AG09319 (cell line): Measurements from ENCODE around the gene HTT.

Experiments used
- DNase-seq: peaks from one replicate; pipeline ENCODE4 v3.0.0-alpha.2; 2010; ENCODE audit warnings: low read depth; ENCODE audit errors: extremely low read depth
- TF ChIP-seq, protein P1 (sequence below): IDR thresholded peaks from 2 replicates; pipeline ENCODE4 v1.5.1; 2011; ENCODE audit warnings: low read depth, mild to moderate bottlenecking, inconsistent platforms, low read length, moderate library complexity

HTT gene

DNA sequence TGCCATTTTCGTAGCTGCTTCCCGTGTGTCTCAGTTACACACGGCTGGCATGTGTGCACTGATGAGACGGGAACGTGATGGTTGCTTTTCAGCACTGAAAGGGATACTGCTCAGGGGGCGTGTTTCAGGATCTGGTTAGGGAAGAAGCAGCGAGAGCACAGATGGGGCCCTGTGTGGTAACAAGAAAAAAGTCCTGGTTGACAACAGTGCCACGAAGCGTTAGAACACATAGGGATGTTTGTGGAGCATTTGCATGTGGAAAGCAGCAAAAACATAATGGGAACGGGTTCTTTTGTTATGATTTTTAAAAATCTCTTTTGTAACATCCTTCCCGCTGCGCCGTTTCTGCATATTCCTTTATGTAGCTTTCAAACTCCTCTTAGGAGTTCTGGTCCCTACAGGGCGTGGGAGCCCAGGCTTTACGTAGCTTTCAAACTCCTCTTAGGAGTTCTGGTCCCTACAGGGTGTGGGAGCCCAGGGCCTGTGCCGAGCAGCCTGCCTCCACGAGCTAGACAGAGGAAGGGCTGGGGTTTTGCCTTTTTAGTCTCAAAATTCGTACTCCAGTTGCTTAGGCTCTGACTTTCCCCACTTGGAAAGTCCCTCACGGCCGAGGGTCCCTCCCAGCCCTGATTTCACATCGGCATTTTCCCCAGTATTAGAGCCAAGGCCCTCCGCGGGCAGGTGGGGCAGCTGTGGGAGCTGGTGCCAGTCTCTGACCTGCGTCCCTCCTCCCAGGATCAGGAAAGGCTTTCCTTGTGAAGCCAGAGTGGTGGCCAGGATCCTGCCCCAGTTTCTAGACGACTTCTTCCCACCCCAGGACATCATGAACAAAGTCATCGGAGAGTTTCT is 163.5 kb downstream of the HTT start:
- DNase-seq = no peak
- TF ChIP-seq, protein P1, sequence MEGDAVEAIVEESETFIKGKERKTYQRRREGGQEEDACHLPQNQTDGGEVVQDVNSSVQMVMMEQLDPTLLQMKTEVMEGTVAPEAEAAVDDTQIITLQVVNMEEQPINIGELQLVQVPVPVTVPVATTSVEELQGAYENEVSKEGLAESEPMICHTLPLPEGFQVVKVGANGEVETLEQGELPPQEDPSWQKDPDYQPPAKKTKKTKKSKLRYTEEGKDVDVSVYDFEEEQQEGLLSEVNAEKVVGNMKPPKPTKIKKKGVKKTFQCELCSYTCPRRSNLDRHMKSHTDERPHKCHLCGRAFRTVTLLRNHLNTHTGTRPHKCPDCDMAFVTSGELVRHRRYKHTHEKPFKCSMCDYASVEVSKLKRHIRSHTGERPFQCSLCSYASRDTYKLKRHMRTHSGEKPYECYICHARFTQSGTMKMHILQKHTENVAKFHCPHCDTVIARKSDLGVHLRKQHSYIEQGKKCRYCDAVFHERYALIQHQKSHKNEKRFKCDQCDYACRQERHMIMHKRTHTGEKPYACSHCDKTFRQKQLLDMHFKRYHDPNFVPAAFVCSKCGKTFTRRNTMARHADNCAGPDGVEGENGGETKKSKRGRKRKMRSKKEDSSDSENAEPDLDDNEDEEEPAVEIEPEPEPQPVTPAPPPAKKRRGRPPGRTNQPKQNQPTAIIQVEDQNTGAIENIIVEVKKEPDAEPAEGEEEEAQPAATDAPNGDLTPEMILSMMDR = no peak

DNA sequence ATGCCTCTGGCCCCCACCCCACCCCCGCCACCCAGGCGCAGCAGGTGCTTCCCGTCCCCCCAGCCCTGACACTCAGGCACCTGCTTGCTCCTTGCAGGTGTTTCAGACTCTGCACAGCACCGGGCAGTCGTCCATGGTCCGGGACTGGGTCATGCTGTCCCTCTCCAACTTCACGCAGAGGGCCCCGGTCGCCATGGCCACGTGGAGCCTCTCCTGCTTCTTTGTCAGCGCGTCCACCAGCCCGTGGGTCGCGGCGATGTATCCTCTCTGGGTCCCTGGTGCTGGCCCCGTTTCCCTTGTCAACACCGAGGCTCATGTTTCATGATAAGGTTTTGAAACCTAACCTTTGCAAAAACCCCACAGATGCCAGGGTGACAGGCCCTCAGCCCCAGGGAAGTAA is 164.2 kb downstream of the HTT start:
- TF ChIP-seq, protein P1 = no peak
- DNase-seq = no peak

DNA sequence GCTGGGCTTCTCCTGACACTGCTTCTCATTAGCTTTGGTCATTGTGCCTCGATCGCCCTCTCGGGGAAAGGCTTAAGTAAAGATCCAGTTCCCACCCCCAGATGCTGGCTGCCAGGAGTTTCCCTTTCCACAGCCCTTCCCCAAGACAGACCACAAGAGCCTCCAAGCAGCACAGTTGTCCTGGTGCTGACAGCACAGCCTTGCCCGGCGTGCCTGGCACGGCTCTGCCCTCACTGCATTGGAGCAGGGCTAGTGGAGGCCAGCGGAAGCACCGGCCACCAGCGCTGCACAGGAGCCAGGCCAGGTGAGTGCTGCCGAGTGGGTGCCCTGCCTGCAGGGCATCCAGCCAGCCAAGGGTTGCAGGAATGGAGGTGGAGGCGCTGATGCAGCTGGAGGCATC is 164.8 kb downstream of the HTT start:
- DNase-seq = no peak
- TF ChIP-seq, protein P1 = no peak

DNA sequence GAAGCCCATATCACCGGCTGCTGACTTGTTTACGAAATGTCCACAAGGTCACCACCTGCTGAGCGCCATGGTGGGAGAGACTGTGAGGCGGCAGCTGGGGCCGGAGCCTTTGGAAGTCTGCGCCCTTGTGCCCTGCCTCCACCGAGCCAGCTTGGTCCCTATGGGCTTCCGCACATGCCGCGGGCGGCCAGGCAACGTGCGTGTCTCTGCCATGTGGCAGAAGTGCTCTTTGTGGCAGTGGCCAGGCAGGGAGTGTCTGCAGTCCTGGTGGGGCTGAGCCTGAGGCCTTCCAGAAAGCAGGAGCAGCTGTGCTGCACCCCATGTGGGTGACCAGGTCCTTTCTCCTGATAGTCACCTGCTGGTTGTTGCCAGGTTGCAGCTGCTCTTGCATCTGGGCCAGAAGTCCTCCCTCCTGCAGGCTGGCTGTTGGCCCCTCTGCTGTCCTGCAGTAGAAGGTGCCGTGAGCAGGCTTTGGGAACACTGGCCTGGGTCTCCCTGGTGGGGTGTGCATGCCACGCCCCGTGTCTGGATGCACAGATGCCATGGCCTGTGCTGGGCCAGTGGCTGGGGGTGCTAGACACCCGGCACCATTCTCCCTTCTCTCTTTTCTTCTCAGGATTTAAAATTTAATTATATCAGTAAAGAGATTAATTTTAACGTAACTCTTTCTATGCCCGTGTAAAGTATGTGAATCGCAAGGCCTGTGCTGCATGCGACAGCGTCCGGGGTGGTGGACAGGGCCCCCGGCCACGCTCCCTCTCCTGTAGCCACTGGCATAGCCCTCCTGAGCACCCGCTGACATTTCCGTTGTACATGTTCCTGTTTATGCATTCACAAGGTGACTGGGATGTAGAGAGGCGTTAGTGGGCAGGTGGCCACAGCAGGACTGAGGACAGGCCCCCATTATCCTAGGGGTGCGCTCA is 165.8 kb downstream of the HTT start:
- TF ChIP-seq, protein P1 = no peak
- no peak for DNase-seq

DNA sequence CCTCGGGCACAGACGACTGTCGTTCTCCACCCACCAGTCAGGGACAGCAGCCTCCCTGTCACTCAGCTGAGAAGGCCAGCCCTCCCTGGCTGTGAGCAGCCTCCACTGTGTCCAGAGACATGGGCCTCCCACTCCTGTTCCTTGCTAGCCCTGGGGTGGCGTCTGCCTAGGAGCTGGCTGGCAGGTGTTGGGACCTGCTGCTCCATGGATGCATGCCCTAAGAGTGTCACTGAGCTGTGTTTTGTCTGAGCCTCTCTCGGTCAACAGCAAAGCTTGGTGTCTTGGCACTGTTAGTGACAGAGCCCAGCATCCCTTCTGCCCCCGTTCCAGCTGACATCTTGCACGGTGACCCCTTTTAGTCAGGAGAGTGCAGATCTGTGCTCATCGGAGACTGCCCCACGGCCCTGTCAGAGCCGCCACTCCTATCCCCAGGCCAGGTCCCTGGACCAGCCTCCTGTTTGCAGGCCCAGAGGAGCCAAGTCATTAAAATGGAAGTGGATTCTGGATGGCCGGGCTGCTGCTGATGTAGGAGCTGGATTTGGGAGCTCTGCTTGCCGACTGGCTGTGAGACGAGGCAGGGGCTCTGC is 166.5 kb downstream of the HTT start:
- TF ChIP-seq, protein P1 = no peak
- no peak for DNase-seq

DNA sequence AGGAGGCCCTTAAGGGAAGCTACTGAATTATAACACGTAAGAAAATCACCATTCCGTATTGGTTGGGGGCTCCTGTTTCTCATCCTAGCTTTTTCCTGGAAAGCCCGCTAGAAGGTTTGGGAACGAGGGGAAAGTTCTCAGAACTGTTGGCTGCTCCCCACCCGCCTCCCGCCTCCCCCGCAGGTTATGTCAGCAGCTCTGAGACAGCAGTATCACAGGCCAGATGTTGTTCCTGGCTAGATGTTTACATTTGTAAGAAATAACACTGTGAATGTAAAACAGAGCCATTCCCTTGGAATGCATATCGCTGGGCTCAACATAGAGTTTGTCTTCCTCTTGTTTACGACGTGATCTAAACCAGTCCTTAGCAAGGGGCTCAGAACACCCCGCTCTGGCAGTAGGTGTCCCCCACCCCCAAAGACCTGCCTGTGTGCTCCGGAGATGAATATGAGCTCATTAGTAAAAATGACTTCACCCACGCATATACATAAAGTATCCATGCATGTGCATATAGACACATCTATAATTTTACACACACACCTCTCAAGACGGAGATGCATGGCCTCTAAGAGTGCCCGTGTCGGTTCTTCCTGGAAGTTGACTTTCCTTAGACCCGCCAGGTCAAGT is 167.5 kb downstream of the HTT start:
- TF ChIP-seq, protein P1 = no peak
- DNase-seq = peak; percentile 36
